Kidney tubule cell (primary cell): Measurements from ENCODE around the gene OR12D1.
"Not testable (repeated sequence)": the region's sequence is repeated elsewhere in the genome, so short reads cannot be mapped to it uniquely, and the experiment has no call there.

Experiments used
- DNase-seq: peaks from one replicate; pipeline ENCODE4 v3.0.0-alpha.2; 2018; ENCODE audit warnings: low spot score

The OR12D1 gene

GRCh38 chr6:29414588-29414987 lies at the start of gene OR12D1:
Gene OR12D1 (plus strand): TSS chr6:29414928.
- peak; percentile 80 for DNase-seq

- DNase-seq, result no peak
Measured at GRCh38 chr6:29368765-29369164, 46.0 kb upstream of the OR12D1 start, which contains the start of gene OR5V1. Gene OR5V1 (minus strand): TSS chr6:29368865. CDS start chr6:29356195, 12,670 bp downstream.

- DNase-seq, result no peak
Measured at GRCh38 chr6:29375191-29375590, 39.5 kb upstream of the OR12D1 start, which contains the start of gene OR12D3. Gene OR12D3 (minus strand): TSS chr6:29375291. CDS start chr6:29375287, 4 bp downstream.

- peak; percentile 30 for DNase-seq
Measured at GRCh38 chr6:29376003-29376402, 38.7 kb upstream of the OR12D1 start.

- no peak for DNase-seq
Measured at GRCh38 chr6:29388533-29388932, 26.2 kb upstream of the OR12D1 start.

GRCh38 chr6:29395331-29395730 lies 19.4 kb upstream of the OR12D1 start, which contains the start of gene OR12D2:
Gene OR12D2 (plus strand): TSS chr6:29395631. CDS start chr6:29396700, 1,069 bp downstream.
- no peak for DNase-seq

GRCh38 chr6:29399525-29399924 lies 15.2 kb upstream of the OR12D1 start:
- DNase-seq, result no peak

GRCh38 chr6:29403801-29404200 lies 10.9 kb upstream of the OR12D1 start:
- no peak for DNase-seq

- peak; percentile 80 for DNase-seq
Measured at GRCh38 chr6:29419516-29419915, 4.8 kb downstream of the OR12D1 start.

GRCh38 chr6:29424168-29424567 lies 9.4 kb downstream of the OR12D1 start:
- no peak for DNase-seq

GRCh38 chr6:29424575-29424974 lies 9.8 kb downstream of the OR12D1 start:
- DNase-seq, result peak; percentile 9

GRCh38 chr6:29425075-29425474 lies 10.3 kb downstream of the OR12D1 start:
- no peak for DNase-seq

- no peak for DNase-seq
Measured at GRCh38 chr6:29426654-29427053, 11.9 kb downstream of the OR12D1 start.

GRCh38 chr6:29436730-29437129 lies 22.0 kb downstream of the OR12D1 start:
- DNase-seq, result not testable (repeated sequence)

GRCh38 chr6:29439006-29439405 lies 24.3 kb downstream of the OR12D1 start, which contains the start of gene OR10C1:
Gene OR10C1 (plus strand): TSS chr6:29439306. CDS start chr6:29440016, 710 bp downstream.
- no peak for DNase-seq

- no peak for DNase-seq
Measured at GRCh38 chr6:29442719-29443118, 28.0 kb downstream of the OR12D1 start.

- not testable (repeated sequence) for DNase-seq
Measured at GRCh38 chr6:29444031-29444430, 29.3 kb downstream of the OR12D1 start.

GRCh38 chr6:29447670-29448069 lies 32.9 kb downstream of the OR12D1 start:
- DNase-seq, result peak; percentile 26

GRCh38 chr6:29451471-29452193 lies 36.9 kb downstream of the OR12D1 start:
- no peak for DNase-seq

GRCh38 chr6:29456971-29457370 lies 42.2 kb downstream of the OR12D1 start, which contains the start of the genes OR11A1 and OR2H1:
Gene OR11A1 (minus strand): TSS chr6:29457071. CDS start chr6:29427641, 29,430 bp downstream.
Gene OR2H1 (plus strand): TSS chr6:29457155. CDS start chr6:29461770, 4,615 bp downstream.
- no peak for DNase-seq

GRCh38 chr6:29461021-29461814 lies 46.5 kb downstream of the OR12D1 start:
- no peak for DNase-seq

- DNase-seq, result no peak
Measured at GRCh38 chr6:29462022-29462421, 47.3 kb downstream of the OR12D1 start.

GRCh38 chr6:29465279-29465678 lies 50.6 kb downstream of the OR12D1 start:
- no peak for DNase-seq
